GM12891 (cell line): Measurements from ENCODE around the gene SSR2.

Experiments
- POLR2A ChIP-seq: IDR thresholded peaks from 2 replicates; pipeline ENCODE4 v1.6.1; 2011; ENCODE audit warnings: low read depth, low read length, control low read depth
- POLR2AphosphoS5 ChIP-seq: IDR thresholded peaks from 2 replicates; pipeline ENCODE4 v1.6.1; 2011; ENCODE audit warnings: low read depth, low read length, control low read depth
- TAF1 ChIP-seq: IDR thresholded peaks from 2 replicates; pipeline ENCODE4 v1.6.1; 2011; ENCODE audit warnings: low read depth, low read length, control low read depth

DNA sequence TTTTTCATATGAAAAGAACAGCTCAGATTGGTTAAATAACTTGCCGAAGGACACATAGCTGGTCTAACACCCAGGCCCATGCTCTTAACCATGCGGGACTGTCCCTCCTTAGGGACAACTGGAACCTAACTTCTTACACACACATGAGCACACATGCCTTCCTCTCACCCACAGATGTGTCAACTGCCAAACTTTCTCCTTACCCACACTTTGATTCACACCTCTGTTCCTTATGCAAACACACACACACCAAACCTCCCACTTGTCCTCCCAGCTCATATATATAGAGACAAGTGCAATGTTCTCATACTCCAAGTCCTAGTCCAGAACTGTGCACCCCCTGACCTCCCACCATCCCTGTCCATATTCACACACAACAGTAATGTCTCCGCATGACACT, 44.5 kb upstream of the SSR2 start:
- TF ChIP-seq POLR2AphosphoS5 = no peak
- TF ChIP-seq POLR2A = no peak
- no peak for TF ChIP-seq TAF1
